HEK293 (cell line): ENCODE results near the gene PALD1.

Experiments
- SALL2 ChIP-seq: fragments of 450-650 bp; formaldehyde crosslinking; IDR thresholded peaks from 2 replicates; pipeline ENCODE4 v1.5.0; 2017; ENCODE audit warnings: missing biosample characterization, mild to moderate bottlenecking, missing genetic modification characterization, borderline replicate concordance
- YY2 ChIP-seq: fragments of 450-650 bp; formaldehyde crosslinking; IDR thresholded peaks from 2 replicates; pipeline ENCODE4 v1.5.1; 2016; ENCODE audit warnings: missing biosample characterization, missing genetic modification characterization
- ZBTB17 ChIP-seq: fragments of 450-650 bp; formaldehyde crosslinking; IDR thresholded peaks from 2 replicates; pipeline ENCODE4 v1.5.1; 2016; ENCODE audit warnings: missing biosample characterization, missing genetic modification characterization
- ZBTB20 ChIP-seq: fragments of 450-650 bp; formaldehyde crosslinking; IDR thresholded peaks from 2 replicates; pipeline ENCODE4 v1.5.1; 2016; ENCODE audit warnings: missing biosample characterization, missing genetic modification characterization
- ZNF155 ChIP-seq: fragments of 450-650 bp; formaldehyde crosslinking; IDR thresholded peaks from 2 replicates; pipeline ENCODE4 v1.5.1; 2016; ENCODE audit warnings: missing biosample characterization, missing genetic modification characterization
- ZNF354C ChIP-seq: fragments of 450-650 bp; formaldehyde crosslinking; IDR thresholded peaks from 2 replicates; pipeline ENCODE4 v1.5.1; 2016; ENCODE audit warnings: missing biosample characterization, missing genetic modification characterization, low read depth, borderline replicate concordance
- ZNF530 ChIP-seq: fragments of 450-650 bp; formaldehyde crosslinking; IDR thresholded peaks from 2 replicates; pipeline ENCODE4 v1.5.1; 2016; ENCODE audit warnings: low read depth, missing biosample characterization, missing genetic modification characterization
- ZNF747 ChIP-seq: fragments of 450-650 bp; formaldehyde crosslinking; IDR thresholded peaks from 2 replicates; pipeline ENCODE4 v1.5.1; 2016; ENCODE audit warnings: missing biosample characterization, missing genetic modification characterization
- ZNF792 ChIP-seq: fragments of 450-650 bp; formaldehyde crosslinking; IDR thresholded peaks from 2 replicates; pipeline ENCODE4 v1.5.1; 2016; ENCODE audit warnings: missing biosample characterization, missing genetic modification characterization
- TF ChIP-seq, protein P1 (sequence below): fragments of 450-650 bp; formaldehyde crosslinking; IDR thresholded peaks from 2 replicates; pipeline ENCODE4 v1.5.1; 2016; ENCODE audit warnings: missing biosample characterization, missing genetic modification characterization

DNA sequence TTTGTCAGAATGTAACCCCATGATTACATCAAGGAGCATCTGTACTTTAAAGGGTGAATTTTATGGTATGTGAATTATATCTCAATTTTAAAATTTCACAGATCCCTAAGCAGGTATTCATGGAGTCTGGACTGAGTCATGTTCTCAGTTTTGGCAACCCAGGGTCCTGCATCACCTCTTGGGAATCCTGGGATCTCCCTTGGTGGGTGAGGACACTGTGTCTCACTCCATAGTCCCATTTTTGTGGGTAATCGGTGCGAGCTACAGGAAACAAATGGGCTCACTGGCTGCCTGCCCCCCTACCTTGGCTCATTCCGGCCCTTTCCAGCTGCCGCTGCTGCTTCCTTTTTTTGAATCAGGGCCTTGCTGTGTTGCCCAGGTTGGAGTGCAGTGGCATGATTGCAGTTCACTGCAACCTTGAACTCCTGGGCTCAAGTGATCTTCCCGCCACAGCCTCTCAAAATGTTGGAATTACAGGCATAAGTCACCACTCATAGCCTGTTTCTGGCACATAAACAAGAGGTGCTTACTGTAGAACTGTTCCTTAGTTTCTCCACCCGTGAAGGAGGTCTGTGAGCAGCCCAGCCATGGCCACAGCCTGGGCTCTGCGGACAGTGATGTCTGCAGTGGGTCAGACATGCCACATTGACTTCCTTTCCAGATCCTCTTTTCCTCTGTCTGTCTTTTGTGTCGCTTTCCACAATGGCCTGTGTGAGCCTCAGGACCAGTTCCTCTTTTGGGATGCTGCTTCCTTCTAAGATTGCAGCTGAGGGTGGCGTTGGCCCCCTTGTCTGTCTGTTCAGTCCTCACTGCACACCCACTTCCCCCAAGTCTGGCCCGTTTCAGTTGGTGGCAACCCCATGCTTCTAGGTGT, 14.5 kb downstream of the PALD1 start:
- TF ChIP-seq ZNF747 (tag by site-specific recombination): no peak
- TF ChIP-seq ZNF792 (tag by site-specific recombination): no peak
- TF ChIP-seq ZNF155 (tag by site-specific recombination): no peak
- no peak for TF ChIP-seq ZNF354C (tag by site-specific recombination)
- TF ChIP-seq, protein P1, sequence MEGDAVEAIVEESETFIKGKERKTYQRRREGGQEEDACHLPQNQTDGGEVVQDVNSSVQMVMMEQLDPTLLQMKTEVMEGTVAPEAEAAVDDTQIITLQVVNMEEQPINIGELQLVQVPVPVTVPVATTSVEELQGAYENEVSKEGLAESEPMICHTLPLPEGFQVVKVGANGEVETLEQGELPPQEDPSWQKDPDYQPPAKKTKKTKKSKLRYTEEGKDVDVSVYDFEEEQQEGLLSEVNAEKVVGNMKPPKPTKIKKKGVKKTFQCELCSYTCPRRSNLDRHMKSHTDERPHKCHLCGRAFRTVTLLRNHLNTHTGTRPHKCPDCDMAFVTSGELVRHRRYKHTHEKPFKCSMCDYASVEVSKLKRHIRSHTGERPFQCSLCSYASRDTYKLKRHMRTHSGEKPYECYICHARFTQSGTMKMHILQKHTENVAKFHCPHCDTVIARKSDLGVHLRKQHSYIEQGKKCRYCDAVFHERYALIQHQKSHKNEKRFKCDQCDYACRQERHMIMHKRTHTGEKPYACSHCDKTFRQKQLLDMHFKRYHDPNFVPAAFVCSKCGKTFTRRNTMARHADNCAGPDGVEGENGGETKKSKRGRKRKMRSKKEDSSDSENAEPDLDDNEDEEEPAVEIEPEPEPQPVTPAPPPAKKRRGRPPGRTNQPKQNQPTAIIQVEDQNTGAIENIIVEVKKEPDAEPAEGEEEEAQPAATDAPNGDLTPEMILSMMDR (tag by site-specific recombination): no peak
- TF ChIP-seq SALL2: no peak
- TF ChIP-seq ZBTB17: no peak
- TF ChIP-seq ZNF530 (tag by site-specific recombination): no peak
- no peak for TF ChIP-seq YY2 (tag by site-specific recombination)
- no peak for TF ChIP-seq ZBTB20 (tag by site-specific recombination)
